Suprapubic skin (tissue), 4 donors: ENCODE measurements around the gene PPM1H. TPM values are rescaled to one million over a fixed set of nuclear protein-coding genes. Genes with fewer than 3 reads are reported as not detected.

Experiments
- DNase-seq, 2 donors: peaks; one replicate each; pipeline ENCODE4 v3.0.0-alpha.2; 2019; ENCODE audit warnings: low spot score in 2 of 2
- H3K27ac ChIP-seq: fragments of 200-600 bp; sonication (generic); one replicate; pipeline ENCODE4 v1.5.1; 2019
- H3K27me3 ChIP-seq: fragments of 200-600 bp; sonication (generic); one replicate; pipeline ENCODE4 v1.5.1; 2019
- H3K36me3 ChIP-seq: fragments of 200-600 bp; sonication (generic); one replicate; pipeline ENCODE4 v1.5.1; 2019
- H3K4me1 ChIP-seq: fragments of 200-600 bp; sonication (generic); one replicate; pipeline ENCODE4 v1.5.1; 2019
- H3K4me3 ChIP-seq: fragments of 200-600 bp; sonication (generic); one replicate; pipeline ENCODE4 v1.5.1; 2019; ENCODE audit warnings: mild to moderate bottlenecking
- H3K9me3 ChIP-seq: fragments of 200-600 bp; sonication (generic); one replicate; pipeline ENCODE4 v1.5.1; 2019
- EP300 ChIP-seq: sonication (generic); formaldehyde crosslinking; IDR thresholded peaks from one replicate; pipeline ENCODE4 v1.6.1; 2017; ENCODE audit warnings: antibody characterized with exemption
- POLR2A ChIP-seq, 2 donors: fragments of 450-650 bp; IDR thresholded peaks; one replicate each; pipeline ENCODE4 v1.6.1; 2017; ENCODE audit warnings: antibody characterized with exemption in 2 of 2, mild to moderate bottlenecking in 2 of 2, moderate library complexity in 2 of 2
- POLR2AphosphoS5 ChIP-seq, 3 donors: sonication (generic); formaldehyde crosslinking; IDR thresholded peaks; one replicate each; pipeline ENCODE4 v1.6.1; 2017; ENCODE audit warnings: antibody characterized with exemption in 3 of 3
- WGBS: methylation state at CpG from one replicate; pipeline ENCODE4 v1.1.5; 2018; 5-methylcytosine and 5-hydroxymethylcytosine counted together
- total RNA-seq, 4 donors: library from RNA; depleted of rRNA; stranded (reverse); fragments of >200 nt; gene quantifications; one replicate each; pipeline ENCODE4 v1.1.0, GENCODE V29; 2016
- TF ChIP-seq, protein P1 (sequence below), 2 donors: fragments of 200-600 bp in 1 of 2; fragments of 450-650 bp in 1 of 2; sonication (generic) in 1 of 2; IDR thresholded peaks; one replicate each; pipeline ENCODE4 v1.5.1; 2016 to 2019; ENCODE audit warnings: antibody characterized with exemption in 2 of 2, mild to moderate bottlenecking in 1 of 2, moderate library complexity in 1 of 2

The PPM1H gene
- total RNA-seq, 4 donors from 2014 or later = 2.3 to 8.1 (median 4.9) TPM

DNA sequence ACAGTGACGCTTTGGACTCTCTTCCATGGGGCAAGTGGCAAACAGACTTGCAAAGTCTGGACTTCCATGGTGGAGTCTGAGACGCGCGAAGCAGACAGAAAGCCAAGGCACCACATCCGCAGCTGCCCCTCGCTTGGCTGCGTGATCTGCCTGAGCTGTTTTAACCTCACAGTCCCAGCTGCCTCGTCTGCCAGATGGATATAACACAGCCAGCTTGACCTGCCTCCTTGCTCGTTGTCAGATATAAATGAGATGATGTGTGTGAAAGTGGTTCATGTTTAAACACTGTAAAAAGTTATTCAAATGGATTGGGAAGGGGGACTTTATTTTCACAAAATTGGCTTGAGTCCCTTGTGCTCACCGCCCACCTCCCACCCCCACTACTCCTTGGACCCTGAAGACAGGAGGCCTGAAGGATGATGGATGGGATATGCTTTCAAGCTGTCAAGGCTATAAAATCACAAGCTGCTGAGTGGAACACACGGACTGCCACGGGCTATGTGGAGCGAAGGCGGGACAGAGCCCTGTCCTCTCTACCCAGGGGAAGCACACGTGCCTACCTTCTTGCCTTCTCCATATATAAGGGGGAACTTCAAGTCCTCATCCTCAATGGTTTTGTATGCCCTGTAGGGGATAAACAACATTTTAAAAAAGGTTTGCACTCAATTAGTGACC, 241.4 kb downstream of the PPM1H start:
- DNase-seq = no peak
- Histone ChIP-seq H3K9me3 (no peaks in the 10 kb centered on the region), H3K27ac (no peak overlapping the region), H3K4me1 (peaks cover 1% of the 10 kb centered on the region), H3K27me3 (no peaks in the 10 kb centered on the region), H3K36me3 (no peaks in the 10 kb centered on the region), H3K4me3 (no peak overlapping the region)
- TF ChIP-seq POLR2A (IDR thresholded peaks at IDR 0.05) = no peak
- TF ChIP-seq, protein P1, sequence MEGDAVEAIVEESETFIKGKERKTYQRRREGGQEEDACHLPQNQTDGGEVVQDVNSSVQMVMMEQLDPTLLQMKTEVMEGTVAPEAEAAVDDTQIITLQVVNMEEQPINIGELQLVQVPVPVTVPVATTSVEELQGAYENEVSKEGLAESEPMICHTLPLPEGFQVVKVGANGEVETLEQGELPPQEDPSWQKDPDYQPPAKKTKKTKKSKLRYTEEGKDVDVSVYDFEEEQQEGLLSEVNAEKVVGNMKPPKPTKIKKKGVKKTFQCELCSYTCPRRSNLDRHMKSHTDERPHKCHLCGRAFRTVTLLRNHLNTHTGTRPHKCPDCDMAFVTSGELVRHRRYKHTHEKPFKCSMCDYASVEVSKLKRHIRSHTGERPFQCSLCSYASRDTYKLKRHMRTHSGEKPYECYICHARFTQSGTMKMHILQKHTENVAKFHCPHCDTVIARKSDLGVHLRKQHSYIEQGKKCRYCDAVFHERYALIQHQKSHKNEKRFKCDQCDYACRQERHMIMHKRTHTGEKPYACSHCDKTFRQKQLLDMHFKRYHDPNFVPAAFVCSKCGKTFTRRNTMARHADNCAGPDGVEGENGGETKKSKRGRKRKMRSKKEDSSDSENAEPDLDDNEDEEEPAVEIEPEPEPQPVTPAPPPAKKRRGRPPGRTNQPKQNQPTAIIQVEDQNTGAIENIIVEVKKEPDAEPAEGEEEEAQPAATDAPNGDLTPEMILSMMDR (IDR thresholded peaks at IDR 0.05) = no peak
- TF ChIP-seq POLR2AphosphoS5 (IDR thresholded peaks at IDR 0.05) = no peak
- TF ChIP-seq EP300 = no peak
- WGBS = 76% methylated on average over 15 of the region's 15 CpGs

- H3K27me3 ChIP-seq = no peaks in the 10 kb centered on the region
- TF ChIP-seq POLR2A (IDR thresholded peaks at IDR 0.05) = no peak
- TF ChIP-seq, protein P1 (IDR thresholded peaks at IDR 0.05) = no peak
- no peak for TF ChIP-seq EP300
- no peak for TF ChIP-seq POLR2AphosphoS5 (IDR thresholded peaks at IDR 0.05)
- no peak for DNase-seq
- H3K4me3 ChIP-seq = no peak overlapping the region
- H3K9me3 ChIP-seq = no peaks in the 10 kb centered on the region
- 82% methylated on average over 7 of the region's 7 CpGs for WGBS
- H3K4me1 ChIP-seq = no peaks in the 10 kb centered on the region
- no peaks in the 10 kb centered on the region for H3K36me3 ChIP-seq
- no peak overlapping the region for H3K27ac ChIP-seq
Measured at GRCh38 chr12:62692884-62693283, 242.1 kb downstream of the PPM1H start.

DNA sequence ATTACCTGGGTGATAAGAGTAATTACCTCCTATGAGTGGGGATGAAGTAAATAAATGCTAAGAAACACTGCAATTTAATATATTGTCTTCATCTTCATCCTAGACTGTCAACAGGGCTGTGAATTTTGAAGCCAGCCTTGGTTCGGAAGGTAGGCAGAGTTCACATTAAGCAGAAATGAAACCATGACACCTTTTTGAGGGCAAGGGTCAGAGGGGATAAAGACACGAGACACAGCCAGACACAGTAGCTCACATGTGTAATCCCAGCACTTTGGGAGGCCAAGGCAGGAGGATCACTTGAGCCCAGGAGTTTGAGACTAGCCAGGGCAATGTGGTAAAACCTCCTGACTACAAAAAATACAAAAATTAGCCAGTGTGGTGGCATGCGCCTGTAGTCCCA, 243.6 kb downstream of the PPM1H start:
- H3K9me3 ChIP-seq = no peaks in the 10 kb centered on the region
- DNase-seq = no peak
- WGBS = 98% methylated on average over 3 of the region's 3 CpGs
- TF ChIP-seq, protein P1 (IDR thresholded peaks at IDR 0.05) = no peak
- TF ChIP-seq POLR2AphosphoS5 (IDR thresholded peaks at IDR 0.05) = no peak
- TF ChIP-seq EP300 = no peak
- TF ChIP-seq POLR2A (IDR thresholded peaks at IDR 0.05) = no peak
- peaks cover 9% of the 10 kb centered on the region for H3K4me1 ChIP-seq
- no peak overlapping the region for H3K27ac ChIP-seq
- H3K4me3 ChIP-seq = no peak overlapping the region
- no peaks in the 10 kb centered on the region for H3K27me3 ChIP-seq
- no peaks in the 10 kb centered on the region for H3K36me3 ChIP-seq

DNA sequence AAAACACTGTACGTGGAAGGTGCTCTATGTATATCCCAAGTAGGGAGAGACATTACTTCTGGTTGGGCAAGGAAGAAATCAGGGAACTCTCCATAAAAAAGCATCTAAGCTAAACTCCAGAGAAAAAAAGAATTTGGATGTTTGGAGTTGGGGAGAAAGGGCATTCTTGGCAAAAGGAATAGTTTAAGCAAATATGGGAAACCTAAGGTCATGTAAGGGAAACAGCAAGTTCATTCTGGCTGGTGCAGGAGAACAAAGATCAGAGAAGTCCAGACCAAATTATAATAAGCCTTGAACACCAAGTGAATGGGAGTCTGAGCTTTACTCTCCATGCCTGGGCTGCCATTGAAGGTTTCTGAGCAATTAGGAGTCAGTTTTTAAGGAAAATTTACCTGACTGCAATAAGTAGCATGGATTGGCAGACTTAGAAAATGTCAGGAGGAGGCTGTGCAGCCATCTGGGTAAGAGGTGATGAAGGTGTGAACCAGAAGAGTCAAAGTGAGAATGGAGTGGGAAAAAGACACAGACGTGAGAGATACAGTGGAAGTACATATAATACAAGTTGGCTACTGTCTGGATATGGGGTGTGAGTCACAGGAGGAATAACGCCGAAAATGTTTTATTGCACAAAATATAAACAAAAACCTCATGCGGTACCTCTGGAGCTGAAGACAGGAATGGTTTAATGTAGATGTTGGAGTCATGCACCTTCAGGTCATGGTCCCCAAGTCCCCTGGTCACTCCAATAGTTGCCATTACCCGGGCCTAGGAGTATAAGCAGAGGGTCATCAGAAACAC, 245.7 kb downstream of the PPM1H start:
- no peaks in the 10 kb centered on the region for H3K36me3 ChIP-seq
- peaks cover 18% of the 10 kb centered on the region for H3K4me1 ChIP-seq
- H3K9me3 ChIP-seq = no peaks in the 10 kb centered on the region
- H3K4me3 ChIP-seq = no peak overlapping the region
- H3K27me3 ChIP-seq = no peaks in the 10 kb centered on the region
- no peak overlapping the region for H3K27ac ChIP-seq
- 96% methylated on average over 6 of the region's 6 CpGs for WGBS
- DNase-seq = no peak
- TF ChIP-seq POLR2AphosphoS5 (IDR thresholded peaks at IDR 0.05) (no peak), EP300 (no peak), POLR2A (IDR thresholded peaks at IDR 0.05) (no peak)
- TF ChIP-seq, protein P1 (IDR thresholded peaks at IDR 0.05) = no peak

DNA sequence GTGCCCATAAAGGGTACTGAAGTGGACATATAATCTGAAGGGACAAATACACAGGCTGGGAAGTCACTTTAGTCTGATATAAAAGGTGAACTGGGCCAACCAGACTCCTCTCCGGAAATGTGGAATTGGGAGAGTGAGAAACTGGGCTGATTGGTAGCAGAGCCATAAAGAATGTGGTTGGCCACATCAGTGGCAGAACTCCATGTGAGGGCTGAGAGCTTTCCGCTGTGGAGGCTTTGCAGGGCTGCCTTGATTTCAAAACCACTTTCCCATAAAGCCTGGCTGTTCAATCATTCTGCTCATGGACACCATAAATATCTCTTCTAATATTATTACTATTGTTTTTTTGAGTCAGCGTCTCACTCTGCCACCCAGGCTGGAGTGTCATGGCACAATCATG, 248.0 kb downstream of the PPM1H start:
- WGBS = 58% methylated on average over 3 of the region's 3 CpGs
- Histone ChIP-seq H3K4me3 (no peak overlapping the region), H3K36me3 (no peaks in the 10 kb centered on the region), H3K9me3 (no peaks in the 10 kb centered on the region), H3K27ac (no peak overlapping the region), H3K4me1 (peaks cover 30% of the 10 kb centered on the region), H3K27me3 (no peaks in the 10 kb centered on the region)
- TF ChIP-seq POLR2AphosphoS5 (IDR thresholded peaks at IDR 0.05) (no peak), EP300 (no peak), POLR2A (IDR thresholded peaks at IDR 0.05) (no peak)
- TF ChIP-seq, protein P1 (IDR thresholded peaks at IDR 0.05) = no peak
- DNase-seq = no peak
